NCI-H2029 (cell line): ENCODE measurements around the gene LRCH4.

Experiments used
- DNase-seq: peaks from one replicate; lab custom pipeline; 2025; lab: John Stamatoyannopoulos, UW

Gene LRCH4

DNA sequence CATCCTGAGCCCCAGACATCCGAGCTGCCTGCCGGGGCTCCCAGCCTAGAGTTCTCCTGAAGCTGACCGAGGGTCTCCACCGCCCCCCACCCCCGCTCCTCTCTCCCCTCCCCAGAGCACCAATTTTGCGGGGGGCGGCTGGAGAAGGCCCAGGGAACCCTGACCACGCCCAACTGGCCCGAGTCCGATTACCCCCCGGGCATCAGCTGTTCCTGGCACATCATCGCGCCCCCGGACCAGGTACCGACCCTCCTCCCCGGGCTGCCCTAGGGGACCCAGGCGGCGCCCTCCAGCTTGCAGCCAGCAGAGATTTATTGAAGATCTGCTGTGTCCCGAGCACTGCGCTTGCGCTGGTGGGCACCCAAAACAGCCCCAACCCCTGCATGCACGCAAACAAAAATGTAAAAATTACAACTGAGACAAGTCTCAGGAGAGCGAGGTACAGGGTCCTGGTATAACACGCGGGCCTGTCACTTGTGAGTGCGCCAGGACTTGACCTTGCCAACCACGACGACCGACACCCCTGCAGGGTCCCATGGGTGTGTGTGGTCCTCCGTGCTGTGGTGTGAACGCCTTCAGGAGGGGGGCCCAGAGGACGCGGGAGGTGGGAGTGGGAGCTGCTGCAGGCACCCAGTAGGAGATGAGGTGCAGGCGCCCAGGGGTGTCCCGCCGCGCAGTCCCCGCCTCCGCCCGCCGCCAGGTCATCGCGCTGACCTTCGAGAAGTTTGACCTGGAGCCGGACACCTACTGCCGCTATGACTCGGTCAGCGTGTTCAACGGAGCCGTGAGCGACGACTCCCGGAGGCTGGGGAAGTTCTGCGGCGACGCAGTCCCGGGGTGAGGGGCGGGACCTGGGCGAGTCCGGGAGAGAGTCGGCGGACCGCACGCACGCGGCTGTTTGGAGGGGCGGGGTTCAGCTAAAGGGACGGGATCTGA, 19.3 kb upstream of the LRCH4 start:
- no peak for DNase-seq

- DNase-seq: peak; percentile 7
Observed at GRCh38 chr7:100604028-100604975, 18.4 kb upstream of the LRCH4 start.

GRCh38 chr7:100603726-100604027, 17.7 kb upstream of the LRCH4 start:
- no peak for DNase-seq

- no peak for DNase-seq
Observed at GRCh38 chr7:100602889-100603725, 17.2 kb upstream of the LRCH4 start.

DNA sequence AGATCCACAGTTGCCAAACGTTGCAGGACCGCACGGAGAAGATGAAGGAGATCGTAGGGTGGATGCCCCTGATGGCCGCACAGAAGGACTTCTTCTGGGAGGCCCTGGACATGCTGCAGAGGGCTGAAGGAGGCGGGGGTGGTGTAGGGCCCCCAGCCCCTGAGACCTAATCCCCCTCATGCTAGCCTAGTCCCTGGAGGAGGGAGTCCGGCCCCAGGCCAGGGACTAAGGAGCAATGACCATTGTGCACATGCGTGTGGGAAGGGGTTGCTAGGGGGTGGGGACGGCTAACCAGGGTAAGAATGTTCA, 14.8 kb upstream of the LRCH4 start:
- DNase-seq: no peak

- DNase-seq: no peak
Observed at GRCh38 chr7:100599911-100600729, 14.2 kb upstream of the LRCH4 start.

GRCh38 chr7:100598425-100598824, 12.5 kb upstream of the LRCH4 start:
- no peak for DNase-seq

- no peak for DNase-seq
Observed at GRCh38 chr7:100595188-100595587, 9.3 kb upstream of the LRCH4 start.

DNA sequence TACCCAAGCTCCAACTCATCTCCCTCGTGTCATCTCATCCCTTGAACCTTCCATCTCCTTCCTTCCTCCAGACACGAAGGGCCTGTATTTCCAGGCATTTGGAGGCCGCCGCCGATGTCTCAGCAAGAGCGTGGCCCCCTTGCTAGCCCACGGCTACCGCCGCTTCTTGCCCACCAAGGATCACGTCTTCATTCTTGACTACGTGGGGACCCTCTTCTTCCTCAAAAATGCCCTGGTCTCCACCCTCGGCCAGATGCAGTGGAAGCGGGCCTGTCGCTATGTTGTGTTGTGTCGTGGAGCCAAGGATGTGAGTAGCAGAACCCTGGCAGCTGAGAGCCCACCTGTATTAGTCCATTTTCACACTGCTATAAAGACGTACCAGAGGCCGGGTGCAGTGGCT, 5.7 kb upstream of the LRCH4 start:
- no peak for DNase-seq

DNA sequence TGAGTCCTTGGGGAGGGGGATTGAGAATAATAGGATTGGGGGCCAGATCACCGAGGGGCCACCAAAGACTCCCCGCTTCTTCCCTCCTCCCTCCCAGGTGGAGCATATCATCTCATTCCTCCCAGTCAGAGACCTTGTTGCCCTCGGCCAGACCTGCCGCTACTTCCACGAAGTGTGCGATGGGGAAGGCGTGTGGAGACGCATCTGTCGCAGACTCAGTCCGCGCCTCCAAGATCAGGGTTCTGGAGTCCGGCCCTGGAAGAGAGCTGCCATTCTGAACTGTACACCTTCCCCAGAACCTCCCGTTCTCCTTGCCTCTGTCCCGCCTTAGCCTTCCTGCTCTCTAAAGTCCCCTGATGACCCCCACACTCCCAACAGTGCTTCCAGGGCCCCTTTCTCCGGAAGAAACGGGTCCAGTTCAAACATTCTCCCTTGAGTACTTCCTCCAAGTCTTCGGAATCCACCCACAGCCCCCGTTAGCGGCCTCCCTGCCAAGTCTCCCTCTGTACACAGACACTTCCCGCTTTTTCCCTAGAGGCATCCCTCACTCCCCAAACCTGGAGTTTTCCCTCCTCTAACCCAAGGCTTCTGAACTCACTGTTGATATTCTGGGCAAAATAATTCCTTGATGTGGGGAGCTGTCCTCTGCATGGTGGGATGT, 4.3 kb upstream of the LRCH4 start:
- no peak for DNase-seq

DNA sequence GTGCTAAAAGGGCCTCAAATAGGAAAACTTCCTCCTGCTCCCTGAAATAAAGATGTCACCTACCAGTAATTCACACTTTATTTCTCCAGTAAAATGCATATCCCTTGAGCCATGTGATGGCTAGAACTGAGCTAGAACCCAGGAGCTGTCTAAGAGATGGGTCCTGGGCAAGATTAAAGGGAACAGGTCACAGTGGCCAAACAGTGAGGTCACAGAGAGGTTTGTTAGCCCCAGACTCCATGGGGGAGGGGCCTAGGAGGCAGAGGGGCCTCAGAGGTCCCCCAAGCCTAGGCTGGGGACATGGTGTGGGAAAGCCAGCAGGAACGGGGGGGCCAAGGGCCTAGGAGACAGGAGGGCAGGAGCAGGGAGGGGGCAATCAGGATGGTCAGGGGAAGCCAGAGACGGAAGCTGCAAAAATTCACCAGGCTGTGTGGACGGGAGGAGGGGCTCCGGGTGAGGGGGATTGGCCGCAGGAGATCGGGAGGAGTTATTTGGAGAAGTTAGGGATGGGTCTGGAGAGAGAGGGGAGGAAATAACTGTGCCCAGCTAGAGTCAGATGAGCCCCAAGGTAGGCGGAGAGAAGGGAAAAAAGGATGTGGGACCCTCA, 3.5 kb upstream of the LRCH4 start:
- no peak for DNase-seq

- no peak for DNase-seq
Observed at GRCh38 chr7:100588438-100588837, 2.5 kb upstream of the LRCH4 start.

- DNase-seq: peak; percentile 100
Observed at GRCh38 chr7:100586266-100587025, 517 bp upstream of the LRCH4 start, which contains the start of gene FBXO24. Gene FBXO24, plus strand, starts transcription at chr7:100586328. Its CDS starts 298 bp downstream, at chr7:100586626.

DNA sequence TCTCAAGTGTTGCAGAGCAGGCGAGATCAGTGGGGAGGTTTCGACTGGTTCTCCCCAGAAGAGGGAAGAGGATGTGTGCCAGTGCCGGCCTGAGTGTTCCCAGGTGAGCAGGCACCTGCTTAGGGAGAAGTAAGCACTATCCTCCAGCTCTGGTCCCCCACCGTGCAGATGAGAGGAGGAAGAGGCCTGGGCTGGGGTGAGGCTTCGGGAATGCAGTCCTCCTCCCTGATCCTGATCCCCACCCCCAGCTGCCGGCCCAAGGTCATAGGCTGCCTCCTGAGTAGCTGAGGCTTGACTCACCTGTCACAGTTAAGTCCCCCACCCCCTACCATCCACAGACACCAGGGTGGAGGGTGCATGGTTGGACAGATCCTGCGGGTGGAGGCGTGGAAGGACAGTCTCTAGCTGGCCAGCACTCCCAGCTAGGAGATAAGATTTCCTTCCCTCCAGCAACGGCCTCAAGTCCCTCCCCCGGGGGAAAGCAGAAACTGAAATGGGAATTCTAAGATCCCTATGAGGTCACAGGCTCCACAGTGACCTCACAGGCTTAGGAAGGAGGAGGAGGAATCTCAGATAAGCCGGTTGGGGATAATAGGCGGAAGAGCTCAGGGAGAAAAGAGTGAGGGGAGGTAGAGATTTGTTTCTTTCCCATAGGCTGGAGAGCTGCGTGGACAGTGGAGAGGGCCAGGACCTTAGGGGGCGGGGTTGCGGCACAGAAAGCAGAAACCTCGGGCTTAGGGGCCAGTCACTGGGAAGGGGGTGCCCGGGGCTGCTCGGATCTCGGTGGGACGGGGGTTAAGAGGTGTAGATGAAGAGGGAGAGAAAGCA, 1.0 kb downstream of the LRCH4 start:
- peak; percentile 63 for DNase-seq

DNA sequence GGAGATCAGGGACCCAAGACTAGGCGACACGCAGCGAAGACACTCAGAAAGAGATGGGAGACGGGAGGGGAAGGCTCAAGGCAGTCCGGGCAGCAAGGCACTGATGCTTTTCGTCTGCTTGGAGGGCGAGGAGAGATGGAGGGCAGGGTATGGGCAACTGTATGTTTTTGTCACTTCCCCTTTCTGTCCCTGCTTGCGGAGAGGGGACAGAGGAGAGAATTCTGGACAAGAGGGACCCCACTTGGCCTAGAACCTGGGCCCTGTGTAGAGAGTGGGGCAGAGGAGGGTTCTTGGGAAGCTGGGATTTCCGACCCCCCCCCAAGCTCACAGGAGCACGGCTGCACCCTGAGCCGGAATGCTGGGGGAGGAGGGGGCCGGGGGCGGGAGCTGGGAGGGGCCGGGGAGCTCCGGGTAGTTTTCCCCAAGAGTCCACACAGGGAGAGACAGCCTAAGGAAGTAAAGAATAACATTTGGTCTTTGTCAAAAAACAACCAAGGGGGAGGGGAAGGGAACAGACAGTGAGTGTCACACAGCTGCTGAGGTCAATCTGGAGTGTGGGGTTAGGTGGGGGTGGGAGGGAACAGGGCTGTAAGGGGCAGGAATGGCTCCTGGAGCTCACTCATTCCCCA, 1.8 kb downstream of the LRCH4 start:
- no peak for DNase-seq

DNA sequence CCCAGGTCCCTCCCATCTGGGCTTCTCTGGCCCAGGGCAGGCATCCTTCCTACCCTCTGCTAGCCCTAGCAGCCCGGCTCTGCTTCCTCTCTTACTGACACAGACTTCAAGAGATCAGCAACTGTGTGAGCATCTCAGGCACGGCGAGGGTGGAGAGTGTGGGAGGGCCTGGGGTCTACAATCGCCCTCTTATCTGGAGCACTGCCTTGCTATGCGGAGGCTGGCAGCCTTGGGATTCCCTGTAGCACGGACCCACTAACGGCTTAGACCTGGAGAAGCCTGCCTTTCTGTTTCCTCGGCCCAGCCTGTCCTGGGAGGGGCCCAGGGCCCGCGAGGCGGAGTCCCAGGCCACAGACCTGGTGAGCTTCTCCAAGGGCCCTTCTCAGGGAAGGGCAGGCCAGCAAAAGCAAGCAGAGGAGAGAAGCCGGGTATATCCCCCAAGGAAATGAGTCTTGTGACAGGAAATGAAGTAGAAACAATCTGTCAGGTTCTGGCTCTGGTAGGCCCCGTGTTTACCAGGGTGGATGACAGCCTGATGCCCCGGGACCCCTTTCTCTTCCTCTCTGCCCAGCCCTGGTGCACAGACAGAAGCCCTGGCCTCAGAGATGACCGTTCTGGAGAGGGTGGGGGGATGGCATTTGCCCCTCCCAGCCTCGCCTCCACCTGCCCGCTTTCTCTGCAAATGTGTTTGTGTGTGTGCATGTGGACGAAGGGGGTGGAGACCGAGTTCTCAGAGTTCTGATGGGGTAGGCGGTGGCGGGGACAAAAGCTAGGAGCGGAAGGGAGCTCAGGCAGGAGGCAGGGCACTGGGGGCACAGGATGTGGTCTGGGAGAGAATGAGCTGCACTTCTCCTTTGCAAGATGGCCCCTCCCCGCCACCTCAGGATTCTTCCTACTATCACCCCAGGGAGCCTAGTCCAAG, 2.5 kb downstream of the LRCH4 start:
- no peak for DNase-seq

GRCh38 chr7:100582650-100583049, 3.3 kb downstream of the LRCH4 start:
- DNase-seq: no peak
